ENCODE data around the gene CLEC11A.

GRCh38 chr19:50749490-50749889 lies 26.3 kb downstream of the CLEC11A start:
- no peak for TF ChIP-seq EZH2phosphoT487 (IDR thresholded peaks at IDR 0.05; ENCODE audit: borderline replicate concordance)
- TF ChIP-seq, protein P1, sequence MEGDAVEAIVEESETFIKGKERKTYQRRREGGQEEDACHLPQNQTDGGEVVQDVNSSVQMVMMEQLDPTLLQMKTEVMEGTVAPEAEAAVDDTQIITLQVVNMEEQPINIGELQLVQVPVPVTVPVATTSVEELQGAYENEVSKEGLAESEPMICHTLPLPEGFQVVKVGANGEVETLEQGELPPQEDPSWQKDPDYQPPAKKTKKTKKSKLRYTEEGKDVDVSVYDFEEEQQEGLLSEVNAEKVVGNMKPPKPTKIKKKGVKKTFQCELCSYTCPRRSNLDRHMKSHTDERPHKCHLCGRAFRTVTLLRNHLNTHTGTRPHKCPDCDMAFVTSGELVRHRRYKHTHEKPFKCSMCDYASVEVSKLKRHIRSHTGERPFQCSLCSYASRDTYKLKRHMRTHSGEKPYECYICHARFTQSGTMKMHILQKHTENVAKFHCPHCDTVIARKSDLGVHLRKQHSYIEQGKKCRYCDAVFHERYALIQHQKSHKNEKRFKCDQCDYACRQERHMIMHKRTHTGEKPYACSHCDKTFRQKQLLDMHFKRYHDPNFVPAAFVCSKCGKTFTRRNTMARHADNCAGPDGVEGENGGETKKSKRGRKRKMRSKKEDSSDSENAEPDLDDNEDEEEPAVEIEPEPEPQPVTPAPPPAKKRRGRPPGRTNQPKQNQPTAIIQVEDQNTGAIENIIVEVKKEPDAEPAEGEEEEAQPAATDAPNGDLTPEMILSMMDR (conservative IDR thresholded peaks at IDR 0.05; ENCODE audit: low read length), result no peak
